ENCODE measurements around the gene FAM180B. TPM values are rescaled to one million over a fixed set of nuclear protein-coding genes. Genes with fewer than 3 reads are reported as not detected.

The FAM180B gene
- total and polyA plus RNA-seq, 2 of the 13 experiments (the other 11 are each of a cell fraction or from before 2014, with no cell fraction given): 0.40 to 1.0 TPM

- Histone ChIP-seq H3K4me2 (ENCODE audit: low read depth, low read length) (no peak overlapping the region), H3K9me3 (ENCODE audit: low read length) (no peaks in the 10 kb centered on the region), H3K9ac (ENCODE audit: insufficient read depth, low read depth, low read length) (no peak overlapping the region), H3K36me3 (replicated peaks in 1 of 2; ENCODE audit: control insufficient read depth in 1 of 2, insufficient read depth in 2 of 2, low read length in 2 of 2) (no peaks in the 10 kb centered on the region), H3K79me2 (ENCODE audit: insufficient read depth, low read length) (no peaks in the 10 kb centered on the region), H3K27me3 (ENCODE audit: control insufficient read depth in 1 of 2, insufficient read depth in 2 of 2, low read length in 2 of 2) (peaks cover 2 to 24% of the 10 kb centered on the region in 2 experiments), H2AFZ (ENCODE audit: low read length) (no peak overlapping the region), H3K27ac (ENCODE audit: extremely low read length, insufficient read depth, low read length) (no peak overlapping the region), H3K4me3 (replicated peaks in 1 of 3; ENCODE audit: insufficient read depth in 1 of 3, low read depth in 2 of 3, low read length in 3 of 3) (no peak overlapping the region), H3K4me1 (ENCODE audit: insufficient read depth, low read length) (peaks cover 71% of the 10 kb centered on the region), H4K20me1 (ENCODE audit: insufficient read depth, low read length) (no peaks in the 10 kb centered on the region)
- ChIA-PET CTCF (ENCODE audit: low intra/inter-chr PET ratio, low total read pairs) (no interaction called here), POLR2A (no interaction called here)
- ATAC-seq: no peak
- TF ChIP-seq ZNF251 (CRISPR knock-in tag; IDR thresholded peaks at IDR 0.05) (no peak), YEATS2 (CRISPR knock-in tag; IDR thresholded peaks at IDR 0.05; ENCODE audit: borderline replicate concordance) (no peak), ZSCAN25 (CRISPR knock-in tag; IDR thresholded peaks at IDR 0.05) (no peak), ZNF558 (CRISPR knock-in tag; IDR thresholded peaks at IDR 0.05; ENCODE audit: borderline replicate concordance) (no peak), TRIM22 (IDR thresholded peaks at IDR 0.05) (no peak), KIAA2018 (CRISPR knock-in tag; IDR thresholded peaks at IDR 0.05; ENCODE audit: borderline replicate concordance) (no peak), ATF5 (CRISPR knock-in tag; IDR thresholded peaks at IDR 0.05; ENCODE audit: low read depth) (no peak), HOXA3 (CRISPR knock-in tag; IDR thresholded peaks at IDR 0.05) (0 out of 2 replicates have a peak, but pooled peaks have one; percentile 14), TFE3 (CRISPR knock-in tag; IDR thresholded peaks at IDR 0.05) (no peak)
- intact Hi-C loops (cut with micrococcal nuclease; ENCODE audit: unreplicated experiment) (loop anchor here (5.0 kb wide), 1 partner anchor 523 kb away; no protein-coding TSS in a partner anchor), in situ Hi-C loops (cut with HindIII; ENCODE audit: extremely low pct_ligation_motif_present, low pct_unique_long_range_greater_than_20kb) (no loop called here)
- WGBS (ENCODE audit: low lambda C conversion rate): 97% methylated on average over 117 of the region's 122 CpGs
- no peak for FAIRE-seq
- no TSS peak for BruUV-seq (replicated peaks)
- no peak for DNase-seq (ENCODE audit: low spot score)
Observed at GRCh38 chr11:47589977-47590861, 3.7 kb downstream of the FAM180B start.
